ENCODE data around the gene ALDH1L1. TPM values are rescaled to one million over a fixed set of nuclear protein-coding genes. Genes with fewer than 3 reads are reported as not detected.

Gene ALDH1L1
- total RNA-seq, 1 donor from 2014 or later, result 1.5 TPM

DNA sequence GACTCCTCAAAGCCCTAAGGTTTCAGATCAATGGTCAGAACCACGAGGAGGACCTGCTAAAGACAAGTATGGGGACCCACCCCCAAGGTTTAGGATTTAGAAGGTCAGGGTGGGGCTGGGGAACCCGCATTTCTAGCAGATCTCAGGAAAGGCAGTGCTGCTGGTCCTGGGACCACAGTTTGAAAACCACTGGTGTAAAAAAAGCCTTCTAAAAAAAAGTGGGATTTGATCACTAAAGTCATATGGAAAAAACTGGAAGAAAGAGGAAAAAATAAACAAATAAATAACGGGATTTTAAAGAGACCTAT lies 97.3 kb downstream of the ALDH1L1 start:
- H3K36me3 Mint-ChIP-seq (ENCODE audit: unreplicated experiment), result peaks cover 5% of the 10 kb centered on the region
- TF ChIP-seq, protein P1, sequence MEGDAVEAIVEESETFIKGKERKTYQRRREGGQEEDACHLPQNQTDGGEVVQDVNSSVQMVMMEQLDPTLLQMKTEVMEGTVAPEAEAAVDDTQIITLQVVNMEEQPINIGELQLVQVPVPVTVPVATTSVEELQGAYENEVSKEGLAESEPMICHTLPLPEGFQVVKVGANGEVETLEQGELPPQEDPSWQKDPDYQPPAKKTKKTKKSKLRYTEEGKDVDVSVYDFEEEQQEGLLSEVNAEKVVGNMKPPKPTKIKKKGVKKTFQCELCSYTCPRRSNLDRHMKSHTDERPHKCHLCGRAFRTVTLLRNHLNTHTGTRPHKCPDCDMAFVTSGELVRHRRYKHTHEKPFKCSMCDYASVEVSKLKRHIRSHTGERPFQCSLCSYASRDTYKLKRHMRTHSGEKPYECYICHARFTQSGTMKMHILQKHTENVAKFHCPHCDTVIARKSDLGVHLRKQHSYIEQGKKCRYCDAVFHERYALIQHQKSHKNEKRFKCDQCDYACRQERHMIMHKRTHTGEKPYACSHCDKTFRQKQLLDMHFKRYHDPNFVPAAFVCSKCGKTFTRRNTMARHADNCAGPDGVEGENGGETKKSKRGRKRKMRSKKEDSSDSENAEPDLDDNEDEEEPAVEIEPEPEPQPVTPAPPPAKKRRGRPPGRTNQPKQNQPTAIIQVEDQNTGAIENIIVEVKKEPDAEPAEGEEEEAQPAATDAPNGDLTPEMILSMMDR (IDR thresholded peaks at IDR 0.05), result no peak
- peak overlapping the region; percentile 85 for H3K4me3 Mint-ChIP-seq (ENCODE audit: unreplicated experiment)
- no peaks in the 10 kb centered on the region for H3K27me3 Mint-ChIP-seq (ENCODE audit: unreplicated experiment)
- peaks cover 10% of the 10 kb centered on the region for H3K9me3 Mint-ChIP-seq (ENCODE audit: unreplicated experiment)
- DNase-seq (ENCODE audit: extremely low spot score, unreplicated experiment), result no peak
- peaks cover 10% of the 10 kb centered on the region for H3K4me1 Mint-ChIP-seq (ENCODE audit: unreplicated experiment)
- H3K27ac Mint-ChIP-seq (ENCODE audit: unreplicated experiment), result peak overlapping the region; percentile 64

DNA sequence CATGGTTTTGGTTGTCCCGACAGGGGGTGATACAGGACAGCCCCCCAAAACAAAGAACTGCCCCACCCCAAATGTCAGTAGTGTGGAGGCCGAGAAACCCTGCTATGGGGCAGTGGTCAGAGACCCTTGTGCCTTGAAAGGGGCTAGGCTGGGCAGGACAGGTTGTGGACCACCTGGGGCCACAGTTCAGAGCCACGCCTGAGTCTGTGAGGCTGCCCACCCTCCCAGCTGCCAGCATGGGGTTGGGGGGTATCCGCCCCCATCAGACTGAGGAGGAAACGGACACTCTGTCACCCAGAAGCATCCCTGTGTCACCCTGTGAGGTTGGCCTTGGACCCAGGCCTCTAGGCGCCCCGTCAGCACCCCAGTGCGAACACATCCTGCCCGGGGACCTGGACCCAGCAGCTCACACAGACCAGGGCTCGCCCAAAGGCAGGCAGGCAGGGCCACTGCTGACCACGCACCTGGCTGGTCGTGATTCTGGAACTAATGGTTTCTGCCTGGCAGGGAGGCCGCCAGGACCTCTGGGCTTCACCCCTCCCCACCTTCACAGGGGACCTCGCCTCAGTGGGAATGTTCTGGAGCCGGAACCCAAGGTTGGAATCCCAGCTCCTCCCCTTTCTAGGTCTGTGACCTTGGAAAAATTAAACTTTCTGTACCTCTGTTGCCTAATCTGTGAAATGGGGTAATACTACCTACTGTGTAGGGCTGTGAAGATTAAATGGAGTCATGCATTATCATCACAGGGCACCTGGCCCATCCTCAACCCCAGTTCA lies 97.8 kb downstream of the ALDH1L1 start:
- TF ChIP-seq, protein P1 (IDR thresholded peaks at IDR 0.05), result no peak
- no peaks in the 10 kb centered on the region for H3K27me3 Mint-ChIP-seq (ENCODE audit: unreplicated experiment)
- peak overlapping the region; percentile 64 for H3K27ac Mint-ChIP-seq (ENCODE audit: unreplicated experiment)
- H3K36me3 Mint-ChIP-seq (ENCODE audit: unreplicated experiment), result peaks cover 6% of the 10 kb centered on the region
- peaks cover 10% of the 10 kb centered on the region for H3K9me3 Mint-ChIP-seq (ENCODE audit: unreplicated experiment)
- peak overlapping the region; percentile 85 for H3K4me3 Mint-ChIP-seq (ENCODE audit: unreplicated experiment)
- peaks cover 10% of the 10 kb centered on the region for H3K4me1 Mint-ChIP-seq (ENCODE audit: unreplicated experiment)
- no peak for DNase-seq (ENCODE audit: extremely low spot score, unreplicated experiment)

DNA sequence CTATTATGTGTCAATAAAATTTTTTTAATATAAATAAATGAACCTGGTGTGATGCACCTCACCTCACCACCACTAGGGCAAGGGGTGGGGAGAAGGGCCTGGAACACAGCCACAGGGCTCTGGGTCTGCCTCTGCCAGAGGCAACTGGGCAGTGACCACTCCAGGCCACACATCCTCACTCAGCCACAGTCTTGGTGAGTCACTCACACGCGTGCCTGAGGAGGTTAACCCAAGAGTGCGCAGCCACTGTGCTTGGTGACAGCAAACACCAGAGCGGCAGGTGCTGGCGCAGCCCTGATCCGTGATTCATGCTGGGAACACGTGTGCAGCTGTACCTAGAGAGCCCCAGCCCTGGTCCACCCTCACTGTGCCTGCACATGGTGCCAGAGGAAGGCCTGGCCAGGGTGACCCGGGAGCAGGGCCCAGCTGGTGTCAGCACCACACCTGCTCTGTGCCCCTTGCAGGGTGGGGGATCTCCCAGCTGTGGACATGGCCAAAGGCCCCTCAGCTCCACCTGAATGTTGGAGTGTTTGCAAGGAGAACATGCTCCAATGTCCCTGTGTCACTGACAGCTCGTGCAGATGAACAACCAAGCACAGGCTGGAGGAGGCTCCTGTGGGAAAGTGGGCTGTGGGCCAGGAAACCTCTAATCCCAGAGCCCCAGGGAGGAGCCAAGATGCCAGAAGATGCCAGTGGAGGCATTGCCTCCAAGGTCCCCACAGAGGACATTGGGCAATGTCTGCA lies 98.6 kb downstream of the ALDH1L1 start:
- H3K4me3 Mint-ChIP-seq (ENCODE audit: unreplicated experiment), result no peak overlapping the region
- H3K27ac Mint-ChIP-seq (ENCODE audit: unreplicated experiment), result no peak overlapping the region

DNA sequence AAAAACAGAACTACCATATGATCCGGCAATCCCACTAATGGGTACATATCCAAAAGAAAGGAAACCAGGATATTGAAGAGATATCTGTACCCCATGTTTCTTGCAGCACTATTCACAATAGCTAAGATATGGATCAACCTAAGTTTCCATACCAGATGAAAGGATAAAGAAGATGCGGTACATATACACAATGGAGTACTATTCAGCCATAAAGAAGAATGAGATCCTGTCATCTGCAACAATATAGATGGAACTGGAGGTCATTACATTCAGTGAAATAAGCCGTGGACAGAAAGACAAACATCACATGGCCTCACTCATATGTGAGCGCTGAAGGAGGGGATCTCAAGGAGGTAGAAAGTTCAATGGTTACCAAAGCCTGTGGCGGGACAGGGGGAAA lies 99.4 kb downstream of the ALDH1L1 start:
- no peaks in the 10 kb centered on the region for H3K27me3 Mint-ChIP-seq (ENCODE audit: unreplicated experiment)
- H3K9me3 Mint-ChIP-seq (ENCODE audit: unreplicated experiment), result peaks cover 10% of the 10 kb centered on the region
- H3K36me3 Mint-ChIP-seq (ENCODE audit: unreplicated experiment), result peaks cover 6% of the 10 kb centered on the region
- no peak for DNase-seq (ENCODE audit: extremely low spot score, unreplicated experiment)
- TF ChIP-seq, protein P1 (IDR thresholded peaks at IDR 0.05), result no peak
- H3K4me3 Mint-ChIP-seq (ENCODE audit: unreplicated experiment), result no peak overlapping the region
- H3K4me1 Mint-ChIP-seq (ENCODE audit: unreplicated experiment), result peaks cover 10% of the 10 kb centered on the region
- H3K27ac Mint-ChIP-seq (ENCODE audit: unreplicated experiment), result no peak overlapping the region

More for the DNA sequence above, 98.6 kb downstream of the ALDH1L1 start:
- Mint-ChIP-seq H3K4me1 (ENCODE audit: unreplicated experiment) (peaks cover 10% of the 10 kb centered on the region), H3K36me3 (ENCODE audit: unreplicated experiment) (peaks cover 6% of the 10 kb centered on the region), H3K27me3 (ENCODE audit: unreplicated experiment) (no peaks in the 10 kb centered on the region), H3K9me3 (ENCODE audit: unreplicated experiment) (peaks cover 10% of the 10 kb centered on the region)
- DNase-seq (ENCODE audit: extremely low spot score, unreplicated experiment), result no peak
- TF ChIP-seq, protein P1 (IDR thresholded peaks at IDR 0.05), result peak; percentile 36

DNA sequence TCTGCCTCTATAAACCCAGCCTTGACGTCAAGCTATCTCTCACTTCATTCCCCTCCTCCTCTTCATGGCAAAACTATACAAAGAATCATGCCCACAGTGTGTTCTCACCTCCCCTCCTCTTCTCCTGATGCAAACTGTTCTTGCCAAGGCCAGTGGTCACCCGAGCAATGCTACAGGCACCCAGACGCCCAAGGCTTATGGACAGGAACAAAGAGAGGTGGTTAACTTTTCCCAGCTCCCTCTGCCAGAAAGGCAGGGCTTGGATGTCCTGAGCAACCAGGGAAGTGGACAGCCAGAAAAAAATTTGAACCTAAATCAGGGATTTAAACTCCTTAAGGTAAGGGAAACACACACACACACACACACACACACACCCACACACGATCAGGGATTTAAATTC lies 101.5 kb downstream of the ALDH1L1 start:
- peaks cover 15% of the 10 kb centered on the region for H3K9me3 Mint-ChIP-seq (ENCODE audit: unreplicated experiment)
- H3K4me3 Mint-ChIP-seq (ENCODE audit: unreplicated experiment), result no peak overlapping the region
- peaks cover 6% of the 10 kb centered on the region for H3K36me3 Mint-ChIP-seq (ENCODE audit: unreplicated experiment)
- TF ChIP-seq, protein P1 (IDR thresholded peaks at IDR 0.05), result no peak
- H3K4me1 Mint-ChIP-seq (ENCODE audit: unreplicated experiment), result peaks cover 5% of the 10 kb centered on the region
- no peaks in the 10 kb centered on the region for H3K27me3 Mint-ChIP-seq (ENCODE audit: unreplicated experiment)
- H3K27ac Mint-ChIP-seq (ENCODE audit: unreplicated experiment), result no peak overlapping the region
- no peak for DNase-seq (ENCODE audit: extremely low spot score, unreplicated experiment)

Measured in osteocyte (in vitro differentiated cells).